Endothelial cell (in vitro differentiated cells): ENCODE measurements around the gene MYRIP. TPM values are rescaled to one million over a fixed set of nuclear protein-coding genes. Genes with fewer than 3 reads are reported as not detected.

Experiments
- DNase-seq: peaks from one replicate; pipeline ENCODE4 v3.0.0; 2021; ENCODE audit warnings: low spot score
- H3K27ac Mint-ChIP-seq: one replicate; pipeline ENCODE4 v1.8.0; 2021; ENCODE audit warnings: mixed read lengths, inconsistent platforms; ENCODE audit not compliant: unreplicated experiment
- H3K27me3 Mint-ChIP-seq: one replicate; pipeline ENCODE4 v1.8.0; 2021; ENCODE audit warnings: mild to moderate bottlenecking, moderate library complexity, mixed read lengths, inconsistent platforms; ENCODE audit not compliant: unreplicated experiment
- H3K36me3 Mint-ChIP-seq: one replicate; pipeline ENCODE4 v1.8.0; 2021; ENCODE audit warnings: mild to moderate bottlenecking, low read depth, mixed read lengths, inconsistent platforms; ENCODE audit not compliant: unreplicated experiment
- H3K4me1 Mint-ChIP-seq: one replicate; pipeline ENCODE4 v1.8.0; 2021; ENCODE audit warnings: mild to moderate bottlenecking, mixed read lengths, inconsistent platforms; ENCODE audit not compliant: unreplicated experiment
- H3K4me3 Mint-ChIP-seq: one replicate; pipeline ENCODE4 v1.8.0; 2021; ENCODE audit warnings: mild to moderate bottlenecking, mixed read lengths, inconsistent platforms; ENCODE audit not compliant: unreplicated experiment
- H3K9me3 Mint-ChIP-seq: one replicate; pipeline ENCODE4 v1.8.0; 2021; ENCODE audit warnings: mixed read lengths, inconsistent platforms; ENCODE audit not compliant: unreplicated experiment
- total RNA-seq: library from RNA; stranded (reverse); fragmentation: NEBNext Ultra II Directional; extraction: Animal tissue kit (Norgen Biotek cat#: 25700); gene quantifications from one replicate; pipeline ENCODE4 v1.2.1, GENCODE V29; 2021; ENCODE audit not compliant: unreplicated experiment
- TF ChIP-seq, protein P1 (sequence below): fragments of 200-600 bp; sonication (generic); IDR thresholded peaks from one replicate; pipeline ENCODE4 v1.5.0; 2021; ENCODE audit warnings: antibody characterized with exemption; ENCODE audit not compliant: unreplicated experiment

MYRIP gene
- total RNA-seq, 1 donor from 2014 or later: 0.49 TPM

DNA sequence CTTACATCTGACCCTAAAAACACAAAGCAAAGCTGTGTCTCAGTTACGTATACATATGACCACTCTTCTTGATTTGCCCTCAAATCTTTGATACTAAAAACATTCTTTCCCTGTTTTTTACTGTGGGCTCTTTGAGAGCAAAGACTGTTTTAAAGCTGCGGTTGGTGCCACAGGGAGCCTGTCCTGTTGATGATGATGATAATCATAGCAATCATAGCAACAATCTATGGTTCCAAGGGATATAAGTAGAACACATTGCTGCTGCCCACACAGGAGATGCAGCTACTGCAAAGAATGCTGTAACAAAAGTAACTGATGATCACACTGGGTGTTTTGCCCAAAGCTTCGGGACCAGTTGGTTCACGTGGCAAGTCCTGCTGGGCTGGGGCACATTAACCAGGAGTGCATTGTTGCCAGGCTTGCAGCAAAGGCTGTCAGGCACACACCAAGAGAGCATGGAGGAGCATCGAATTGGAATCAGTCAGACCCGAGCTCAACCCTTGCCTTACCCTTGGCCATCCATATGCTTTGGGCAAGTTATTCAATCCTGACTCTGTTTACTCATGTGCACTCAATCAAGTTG lies 368.7 kb downstream of the MYRIP start:
- H3K27me3 Mint-ChIP-seq: peaks cover 3% of the 10 kb centered on the region
- H3K36me3 Mint-ChIP-seq: no peaks in the 10 kb centered on the region
- no peak overlapping the region for H3K27ac Mint-ChIP-seq

DNA sequence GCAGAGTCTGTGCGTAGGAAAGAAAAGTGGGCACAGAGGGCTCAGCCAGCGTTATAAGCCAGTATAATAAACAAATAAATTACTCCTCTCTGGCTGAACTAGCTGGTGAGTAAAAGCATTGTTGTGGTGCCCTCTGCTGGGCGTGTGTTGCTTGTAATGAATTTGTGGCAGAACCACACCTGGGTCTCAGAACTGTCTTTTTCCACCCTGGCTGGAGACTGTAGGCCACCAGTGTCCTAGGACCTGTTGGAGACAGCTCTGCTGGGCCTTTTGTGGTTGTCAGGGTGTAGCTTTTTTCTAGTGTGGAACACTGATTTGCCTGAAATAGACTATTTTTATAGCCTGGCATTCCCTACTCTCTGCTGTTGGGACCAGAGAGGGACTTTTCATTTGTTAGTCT lies 369.6 kb downstream of the MYRIP start:
- Mint-ChIP-seq H3K27ac (no peak overlapping the region), H3K27me3 (peaks cover 3% of the 10 kb centered on the region), H3K9me3 (no peaks in the 10 kb centered on the region), H3K4me1 (peaks cover 38% of the 10 kb centered on the region), H3K4me3 (no peak overlapping the region), H3K36me3 (no peaks in the 10 kb centered on the region)
- TF ChIP-seq, protein P1, sequence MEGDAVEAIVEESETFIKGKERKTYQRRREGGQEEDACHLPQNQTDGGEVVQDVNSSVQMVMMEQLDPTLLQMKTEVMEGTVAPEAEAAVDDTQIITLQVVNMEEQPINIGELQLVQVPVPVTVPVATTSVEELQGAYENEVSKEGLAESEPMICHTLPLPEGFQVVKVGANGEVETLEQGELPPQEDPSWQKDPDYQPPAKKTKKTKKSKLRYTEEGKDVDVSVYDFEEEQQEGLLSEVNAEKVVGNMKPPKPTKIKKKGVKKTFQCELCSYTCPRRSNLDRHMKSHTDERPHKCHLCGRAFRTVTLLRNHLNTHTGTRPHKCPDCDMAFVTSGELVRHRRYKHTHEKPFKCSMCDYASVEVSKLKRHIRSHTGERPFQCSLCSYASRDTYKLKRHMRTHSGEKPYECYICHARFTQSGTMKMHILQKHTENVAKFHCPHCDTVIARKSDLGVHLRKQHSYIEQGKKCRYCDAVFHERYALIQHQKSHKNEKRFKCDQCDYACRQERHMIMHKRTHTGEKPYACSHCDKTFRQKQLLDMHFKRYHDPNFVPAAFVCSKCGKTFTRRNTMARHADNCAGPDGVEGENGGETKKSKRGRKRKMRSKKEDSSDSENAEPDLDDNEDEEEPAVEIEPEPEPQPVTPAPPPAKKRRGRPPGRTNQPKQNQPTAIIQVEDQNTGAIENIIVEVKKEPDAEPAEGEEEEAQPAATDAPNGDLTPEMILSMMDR: peak; percentile 78
- peak; percentile 80 for DNase-seq

More for the DNA sequence above, 368.7 kb downstream of the MYRIP start:
- TF ChIP-seq, protein P1: no peak
- Mint-ChIP-seq H3K9me3 (no peaks in the 10 kb centered on the region), H3K4me3 (no peak overlapping the region), H3K4me1 (peaks cover 39% of the 10 kb centered on the region)
- no peak for DNase-seq

DNA sequence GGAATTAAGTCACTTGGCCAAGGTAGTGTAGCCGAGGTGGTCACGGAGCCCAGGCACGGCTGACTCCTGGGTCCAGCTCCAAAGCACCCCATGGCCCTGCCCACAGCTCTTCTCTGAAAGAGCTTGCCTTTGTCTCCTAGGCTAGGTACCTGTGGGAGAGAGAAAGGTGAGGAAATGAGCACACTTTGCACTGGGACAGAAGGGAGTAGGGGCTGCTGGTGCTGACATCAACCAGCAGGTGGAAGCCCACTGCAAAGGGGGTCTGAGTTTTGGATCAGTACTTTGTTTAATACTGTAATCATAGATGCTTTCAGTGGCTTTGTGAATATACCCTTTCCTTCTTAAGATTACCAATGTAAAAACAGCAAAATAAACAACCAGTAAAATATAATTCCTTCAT lies 371.8 kb downstream of the MYRIP start:
- DNase-seq: no peak
- Mint-ChIP-seq H3K27ac (no peak overlapping the region), H3K27me3 (peaks cover 7% of the 10 kb centered on the region), H3K9me3 (no peaks in the 10 kb centered on the region), H3K4me1 (peaks cover 29% of the 10 kb centered on the region), H3K36me3 (no peaks in the 10 kb centered on the region), H3K4me3 (no peak overlapping the region)
- TF ChIP-seq, protein P1: peak; percentile 24

DNA sequence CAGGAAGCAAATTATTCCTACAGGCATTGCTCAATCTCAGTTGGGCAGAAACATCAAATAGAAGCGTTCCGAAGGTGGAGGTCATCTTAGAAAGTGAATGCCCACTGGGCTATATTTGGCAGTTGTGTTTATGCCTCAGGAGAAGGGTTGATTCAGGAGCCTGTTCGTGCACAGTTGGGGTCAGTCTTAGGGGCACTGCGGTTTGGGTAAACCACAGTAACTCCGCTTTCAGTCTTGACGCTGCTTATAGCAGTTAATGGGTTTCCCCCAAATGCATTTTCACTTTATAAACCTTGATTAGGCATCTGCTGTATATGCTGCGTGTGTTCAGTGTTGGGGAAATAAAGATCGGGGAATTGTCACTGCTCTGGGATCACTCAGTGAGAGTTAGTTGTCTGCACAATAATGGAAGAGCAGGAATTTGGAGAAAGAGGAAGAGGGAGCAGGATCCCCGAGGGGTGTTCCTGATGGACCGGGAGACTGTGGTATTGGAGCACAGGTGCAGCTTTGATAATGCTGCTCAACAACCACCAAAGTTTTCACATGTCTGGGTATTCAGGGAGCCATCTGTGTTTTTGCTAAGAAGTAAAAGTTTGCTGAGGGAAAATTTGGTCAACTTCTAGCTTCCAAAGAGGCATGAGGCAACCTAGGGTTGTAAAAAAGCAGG lies 375.8 kb downstream of the MYRIP start:
- peaks cover 5% of the 10 kb centered on the region for H3K36me3 Mint-ChIP-seq
- H3K4me3 Mint-ChIP-seq: no peak overlapping the region
- no peak for DNase-seq
- H3K9me3 Mint-ChIP-seq: no peaks in the 10 kb centered on the region
- TF ChIP-seq, protein P1: no peak
- no peak overlapping the region for H3K27ac Mint-ChIP-seq
- H3K27me3 Mint-ChIP-seq: peaks cover 10% of the 10 kb centered on the region
- H3K4me1 Mint-ChIP-seq: peaks cover 13% of the 10 kb centered on the region

DNA sequence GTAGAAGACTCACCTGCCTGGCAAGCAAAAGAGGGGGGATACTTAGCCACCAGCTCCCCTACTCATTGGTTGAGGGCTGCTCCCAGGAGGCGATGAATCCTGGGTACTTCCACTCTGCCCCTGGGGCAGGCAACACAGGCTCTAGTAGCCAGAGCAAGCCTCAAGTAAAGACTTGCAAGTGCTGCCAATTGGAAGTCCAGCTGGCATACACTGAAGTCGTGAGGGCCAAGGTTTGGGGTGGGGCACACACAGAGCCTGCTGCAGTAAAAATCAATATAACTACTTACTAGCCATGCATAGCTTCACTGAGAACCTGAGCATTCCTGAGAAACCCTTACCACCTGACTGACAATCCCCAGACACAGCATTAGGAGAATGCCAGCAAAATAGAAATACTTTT lies 377.1 kb downstream of the MYRIP start:
- TF ChIP-seq, protein P1: no peak
- Mint-ChIP-seq H3K9me3 (no peaks in the 10 kb centered on the region), H3K36me3 (peaks cover 5% of the 10 kb centered on the region), H3K4me1 (peaks cover 13% of the 10 kb centered on the region), H3K27me3 (peaks cover 14% of the 10 kb centered on the region), H3K27ac (no peak overlapping the region), H3K4me3 (no peak overlapping the region)
- no peak for DNase-seq
